ENCODE measurements around the gene TTC22.

Gene TTC22

DNA sequence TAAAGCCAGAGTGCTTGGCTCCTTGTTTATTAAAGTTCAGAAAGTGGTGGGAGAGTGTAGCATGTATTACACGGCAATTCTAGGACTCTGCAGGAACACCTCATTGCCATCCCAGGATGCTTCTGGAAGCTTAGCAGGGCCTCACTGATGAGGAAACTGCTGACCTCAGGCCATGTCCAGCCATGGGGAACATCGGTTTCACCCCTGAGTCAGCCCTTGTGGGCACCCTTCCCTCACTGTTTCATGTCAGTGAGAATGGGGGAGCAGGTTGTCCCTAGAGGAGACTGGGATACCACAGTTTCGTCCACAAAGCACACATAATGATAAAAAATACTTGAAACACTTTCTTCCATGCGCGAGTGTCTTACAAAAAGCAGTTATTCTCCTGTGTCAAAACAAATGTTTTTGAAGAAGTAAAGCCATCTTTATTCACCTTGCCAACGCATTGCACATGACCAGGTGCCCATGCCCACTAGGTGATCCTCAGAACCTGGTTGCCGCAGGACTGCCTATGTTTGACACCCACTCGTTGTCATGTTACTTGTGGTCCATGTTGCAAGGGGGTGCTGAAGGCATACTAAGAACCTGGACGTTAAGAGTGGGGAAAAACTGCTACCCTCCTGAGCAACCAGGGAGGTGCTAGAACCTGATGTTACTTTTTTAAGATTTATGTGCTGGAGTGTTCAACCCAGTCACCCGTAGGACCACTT lies 41.2 kb upstream of the TTC22 start:
- peaks cover under 1% of the 10 kb centered on the region for H3K4me1 ChIP-seq (ENCODE audit: control insufficient read depth, insufficient read depth, low read length)
- H3K9ac ChIP-seq (ENCODE audit: low read length) = no peak overlapping the region
- no peaks in the 10 kb centered on the region for H3K36me3 ChIP-seq (ENCODE audit: control insufficient read depth, insufficient read depth, low read length)

DNA sequence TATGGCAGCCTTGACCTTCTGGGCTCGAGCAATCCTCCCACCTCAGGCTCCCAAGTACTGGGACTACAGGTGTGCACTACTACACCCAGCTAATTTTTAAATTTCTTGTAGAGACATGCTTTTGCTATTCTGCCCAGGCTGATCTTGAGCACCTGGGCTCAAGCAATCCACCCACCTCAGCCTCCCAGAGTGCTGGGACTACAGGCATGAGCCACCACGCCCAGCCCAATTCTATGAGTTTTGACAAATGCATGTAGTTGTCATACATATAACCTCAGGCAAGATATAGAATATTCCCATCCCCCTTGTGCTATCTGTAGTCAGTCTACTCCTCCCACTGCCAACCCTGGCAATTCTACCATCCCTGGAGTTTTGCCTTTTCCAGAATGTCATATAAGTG lies 38.7 kb upstream of the TTC22 start:
- H3K9me3 ChIP-seq (ENCODE audit: control insufficient read depth, low read length) = no peaks in the 10 kb centered on the region
- no peak overlapping the region for H3K9ac ChIP-seq (ENCODE audit: low read length)
- H3K4me1 ChIP-seq (ENCODE audit: control insufficient read depth, insufficient read depth, low read length) = no peaks in the 10 kb centered on the region
- no peaks in the 10 kb centered on the region for H3K27me3 ChIP-seq (ENCODE audit: control insufficient read depth, insufficient read depth, low read length)
- H3K4me3 ChIP-seq (ENCODE audit: low read length) = no peak overlapping the region
- H3K36me3 ChIP-seq (ENCODE audit: control insufficient read depth, insufficient read depth, low read length) = no peaks in the 10 kb centered on the region

More for the DNA sequence above, 41.2 kb upstream of the TTC22 start:
- Histone ChIP-seq H3K4me3 (ENCODE audit: low read length) (no peak overlapping the region), H3K27me3 (ENCODE audit: control insufficient read depth, insufficient read depth, low read length) (no peaks in the 10 kb centered on the region), H3K9me3 (ENCODE audit: control insufficient read depth, low read length) (no peaks in the 10 kb centered on the region)

DNA sequence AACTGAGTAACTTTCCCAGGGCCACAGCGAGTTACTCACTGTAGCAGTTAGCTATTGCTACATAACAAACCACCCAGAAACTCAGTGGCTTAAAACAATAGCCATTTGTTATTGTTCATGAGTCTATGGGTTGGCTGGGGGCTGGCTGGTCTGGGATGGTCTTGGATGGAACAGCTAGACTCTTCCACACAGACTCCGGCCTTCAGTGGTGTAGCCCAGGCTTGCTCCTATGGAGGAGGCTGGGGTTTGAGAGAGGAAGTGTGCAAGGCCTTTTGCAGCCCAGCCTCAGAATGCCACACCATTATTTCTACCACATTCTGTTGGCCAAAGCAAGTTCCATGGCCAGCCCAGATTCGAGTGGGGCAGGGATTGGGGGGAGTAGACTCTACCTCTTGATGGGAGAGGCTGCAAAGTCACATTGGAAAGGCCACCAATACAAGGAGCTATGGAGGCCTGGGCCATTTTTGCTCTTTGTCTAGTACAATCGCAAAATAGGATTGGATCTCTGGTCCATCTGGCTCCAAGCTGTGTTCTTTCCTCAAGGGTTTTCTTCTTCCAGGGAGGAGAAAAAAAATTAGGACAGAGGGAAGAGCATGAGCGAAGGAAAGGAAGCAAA lies 37.5 kb upstream of the TTC22 start:
- Histone ChIP-seq H3K4me3 (ENCODE audit: low read length) (no peak overlapping the region), H3K9me3 (ENCODE audit: control insufficient read depth, low read length) (no peaks in the 10 kb centered on the region), H3K36me3 (ENCODE audit: control insufficient read depth, insufficient read depth, low read length) (no peaks in the 10 kb centered on the region), H3K9ac (ENCODE audit: low read length) (no peak overlapping the region), H3K4me1 (ENCODE audit: control insufficient read depth, insufficient read depth, low read length) (no peaks in the 10 kb centered on the region), H3K27me3 (ENCODE audit: control insufficient read depth, insufficient read depth, low read length) (no peaks in the 10 kb centered on the region)

DNA sequence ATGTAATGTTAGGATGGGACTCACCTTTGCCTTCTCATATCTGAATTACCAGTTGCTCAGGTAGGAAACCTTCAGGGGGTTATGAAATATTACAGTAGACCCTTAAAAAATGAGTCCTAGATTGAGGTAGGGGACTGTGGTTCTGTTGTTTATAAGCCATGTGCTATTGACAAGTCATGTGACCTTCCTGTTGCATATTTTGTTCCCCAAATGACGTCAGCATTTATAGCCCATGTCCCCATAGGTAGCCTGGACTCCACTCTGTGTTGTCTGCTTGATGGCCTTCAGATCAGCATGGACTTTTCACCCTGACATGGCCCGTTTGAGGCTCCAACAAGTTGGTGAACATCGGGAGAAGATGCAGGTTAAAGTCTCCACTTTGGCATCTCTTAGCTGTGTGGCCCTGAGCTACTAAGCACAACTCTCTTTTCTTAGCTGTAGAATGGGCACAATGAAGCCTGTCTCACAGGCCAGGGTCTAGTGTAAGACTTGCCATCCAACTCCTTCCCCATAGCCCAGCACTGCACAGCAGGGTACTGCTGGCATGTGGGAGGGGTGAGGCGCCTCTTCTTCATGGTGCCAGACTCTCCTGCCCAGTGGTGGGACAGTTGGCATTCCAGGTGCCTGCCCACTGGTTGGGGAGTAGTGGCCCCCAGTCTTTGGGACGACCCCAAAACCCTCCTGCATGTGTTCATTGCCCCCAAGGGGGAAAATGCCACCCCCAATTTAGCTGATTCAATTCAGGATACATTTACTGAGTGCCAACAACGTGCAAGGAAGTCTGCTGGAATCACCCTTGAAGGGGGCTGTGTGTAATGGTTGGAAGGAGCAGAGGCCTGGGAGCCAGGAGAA lies 36.1 kb upstream of the TTC22 start:
- no peaks in the 10 kb centered on the region for H3K9me3 ChIP-seq (ENCODE audit: control insufficient read depth, low read length)
- no peaks in the 10 kb centered on the region for H3K4me1 ChIP-seq (ENCODE audit: control insufficient read depth, insufficient read depth, low read length)
- no peak overlapping the region for H3K9ac ChIP-seq (ENCODE audit: low read length)

DNA sequence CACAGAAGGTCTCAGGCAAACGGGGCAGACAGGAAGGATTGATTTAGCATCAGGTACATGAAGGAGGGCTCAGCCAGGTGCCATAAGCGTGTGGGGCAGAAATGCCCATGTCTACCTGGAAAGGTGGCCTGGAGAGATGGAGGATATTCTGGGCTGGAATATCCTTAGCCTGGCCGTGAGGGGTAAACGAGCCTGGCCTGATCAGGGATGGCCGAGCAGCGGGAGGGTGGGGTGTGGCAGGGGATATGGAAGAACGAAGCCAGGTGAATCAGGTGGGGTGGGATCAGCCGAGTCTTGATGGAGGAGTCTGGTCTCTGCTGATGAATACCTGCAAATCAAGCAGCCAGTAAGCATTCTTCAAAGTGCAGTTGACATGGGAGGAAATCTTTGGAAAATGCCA lies 35.5 kb upstream of the TTC22 start:
- H3K36me3 ChIP-seq (ENCODE audit: control insufficient read depth, insufficient read depth, low read length) = no peaks in the 10 kb centered on the region
- no peaks in the 10 kb centered on the region for H3K9me3 ChIP-seq (ENCODE audit: control insufficient read depth, low read length)
- no peaks in the 10 kb centered on the region for H3K4me1 ChIP-seq (ENCODE audit: control insufficient read depth, insufficient read depth, low read length)
- H3K9ac ChIP-seq (ENCODE audit: low read length) = no peak overlapping the region
- H3K27me3 ChIP-seq (ENCODE audit: control insufficient read depth, insufficient read depth, low read length) = no peaks in the 10 kb centered on the region
- H3K4me3 ChIP-seq (ENCODE audit: low read length) = no peak overlapping the region

More for the DNA sequence above, 36.1 kb upstream of the TTC22 start:
- Histone ChIP-seq H3K36me3 (ENCODE audit: control insufficient read depth, insufficient read depth, low read length) (no peaks in the 10 kb centered on the region), H3K27me3 (ENCODE audit: control insufficient read depth, insufficient read depth, low read length) (no peaks in the 10 kb centered on the region), H3K4me3 (ENCODE audit: low read length) (no peak overlapping the region)

DNA sequence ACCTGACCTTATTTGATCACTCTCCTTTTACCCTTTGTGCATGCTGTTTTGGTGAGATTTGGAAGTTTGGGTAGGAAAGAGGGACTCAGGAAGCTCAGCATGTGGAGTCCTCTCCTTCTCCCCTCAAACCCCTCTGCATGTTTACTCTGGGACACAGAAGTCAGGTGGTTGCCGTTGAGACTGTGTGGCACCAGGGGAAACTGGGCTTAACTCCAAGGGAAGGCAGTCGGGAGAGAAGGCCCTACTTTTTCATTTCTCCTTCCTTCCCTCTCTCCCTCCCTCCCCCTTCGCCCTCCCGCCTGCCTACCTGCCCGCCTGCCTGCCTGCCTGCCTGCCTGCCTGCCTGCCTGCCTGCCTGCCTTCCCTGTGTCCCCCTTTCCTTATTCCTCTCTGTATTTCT lies 34.8 kb upstream of the TTC22 start:
- Histone ChIP-seq H3K9me3 (ENCODE audit: control insufficient read depth, low read length) (no peaks in the 10 kb centered on the region), H3K4me1 (ENCODE audit: control insufficient read depth, insufficient read depth, low read length) (no peaks in the 10 kb centered on the region), H3K4me3 (ENCODE audit: low read length) (no peak overlapping the region), H3K27me3 (ENCODE audit: control insufficient read depth, insufficient read depth, low read length) (no peaks in the 10 kb centered on the region), H3K9ac (ENCODE audit: low read length) (no peak overlapping the region), H3K36me3 (ENCODE audit: control insufficient read depth, insufficient read depth, low read length) (no peaks in the 10 kb centered on the region)

DNA sequence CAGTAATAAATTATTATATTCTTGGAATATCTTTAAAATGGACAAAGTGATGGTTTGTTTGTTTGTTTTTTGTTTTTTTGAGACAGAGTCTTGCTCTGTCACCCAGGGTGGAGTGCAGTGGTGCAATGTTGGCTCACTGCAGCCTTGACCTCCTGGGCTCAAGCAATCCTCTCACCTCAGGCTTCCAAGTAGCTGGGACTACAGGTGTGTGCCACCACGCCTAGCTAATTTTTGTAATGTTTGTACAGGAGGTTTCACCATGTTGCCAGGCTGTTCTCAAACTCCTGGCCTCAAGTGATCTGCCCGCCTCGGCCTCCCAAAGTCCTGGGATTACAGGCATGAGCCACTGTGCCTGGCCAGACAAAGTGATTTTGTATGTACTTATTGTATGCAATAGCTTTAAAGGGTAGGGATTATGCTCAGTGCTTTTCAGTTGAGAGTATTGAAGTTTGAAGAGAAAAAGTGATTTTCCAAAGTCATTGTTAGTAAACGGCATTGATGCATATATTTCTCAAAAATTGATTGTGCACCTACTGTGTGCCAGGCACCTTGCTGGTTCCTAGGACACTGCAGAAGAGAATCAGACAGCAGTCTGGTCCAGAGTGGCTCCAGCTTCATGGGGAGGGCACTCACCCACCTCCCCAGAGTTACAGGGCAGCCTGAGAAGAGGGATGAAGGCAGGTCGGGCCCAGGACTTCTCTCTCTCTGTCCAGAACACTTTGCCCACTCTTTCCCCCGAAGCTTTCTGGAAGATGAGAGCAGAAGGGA lies 34.2 kb upstream of the TTC22 start:
- no peaks in the 10 kb centered on the region for H3K4me1 ChIP-seq (ENCODE audit: control insufficient read depth, insufficient read depth, low read length)
- no peaks in the 10 kb centered on the region for H3K27me3 ChIP-seq (ENCODE audit: control insufficient read depth, insufficient read depth, low read length)
- H3K9ac ChIP-seq (ENCODE audit: low read length) = no peak overlapping the region
- no peaks in the 10 kb centered on the region for H3K36me3 ChIP-seq (ENCODE audit: control insufficient read depth, insufficient read depth, low read length)
- H3K4me3 ChIP-seq (ENCODE audit: low read length) = no peak overlapping the region
- no peaks in the 10 kb centered on the region for H3K9me3 ChIP-seq (ENCODE audit: control insufficient read depth, low read length)

DNA sequence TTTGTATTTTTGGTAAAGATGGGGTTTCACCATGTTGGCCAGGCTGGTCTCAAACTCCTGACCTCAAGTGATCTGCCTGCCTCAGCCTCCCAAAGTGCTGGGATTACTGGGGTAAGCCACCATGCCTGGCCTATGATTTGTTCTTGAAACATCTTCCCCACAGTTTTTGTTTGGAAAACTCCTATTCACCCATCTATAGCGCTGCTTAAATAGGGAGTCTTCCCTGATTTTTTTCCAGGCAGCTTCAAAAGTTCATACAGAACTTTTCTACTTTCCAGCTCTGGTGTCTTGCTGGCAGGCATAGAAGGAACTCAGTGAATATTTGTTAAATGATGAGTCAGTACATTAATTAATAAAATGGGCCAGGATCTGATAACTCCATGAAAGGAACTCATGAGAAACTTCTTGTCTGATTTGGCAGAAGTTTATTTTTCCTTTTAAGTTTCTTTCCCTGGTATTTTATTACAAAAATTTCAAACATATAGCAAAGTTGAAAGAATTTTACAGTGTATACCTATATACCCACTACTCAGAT lies 33.0 kb upstream of the TTC22 start:
- Histone ChIP-seq H3K27me3 (ENCODE audit: control insufficient read depth, insufficient read depth, low read length) (no peaks in the 10 kb centered on the region), H3K36me3 (ENCODE audit: control insufficient read depth, insufficient read depth, low read length) (no peaks in the 10 kb centered on the region), H3K4me3 (ENCODE audit: low read length) (no peak overlapping the region), H3K4me1 (ENCODE audit: control insufficient read depth, insufficient read depth, low read length) (no peaks in the 10 kb centered on the region), H3K9me3 (ENCODE audit: control insufficient read depth, low read length) (no peaks in the 10 kb centered on the region), H3K9ac (ENCODE audit: low read length) (no peak overlapping the region)

DNA sequence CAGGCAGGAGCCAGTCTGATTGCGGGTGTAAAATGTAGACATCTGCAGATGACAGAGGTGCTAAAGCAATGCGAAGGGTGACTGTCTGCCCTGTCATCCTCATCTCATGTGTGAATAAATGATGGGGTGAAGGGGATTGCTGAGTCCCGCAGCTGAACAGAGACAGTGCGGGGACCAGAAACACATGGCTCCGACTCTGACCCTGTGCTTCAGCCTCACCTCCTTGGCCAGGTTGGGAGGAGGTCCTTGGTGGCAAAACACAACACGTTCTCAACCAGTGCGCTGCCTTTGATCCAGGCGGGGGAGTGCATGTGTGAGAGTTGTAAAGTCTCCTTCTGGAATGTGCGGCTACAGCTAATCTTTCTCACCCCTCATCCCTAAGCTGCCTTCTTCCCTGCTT lies 32.0 kb upstream of the TTC22 start:
- H3K27me3 ChIP-seq (ENCODE audit: control insufficient read depth, insufficient read depth, low read length) = no peaks in the 10 kb centered on the region
- no peaks in the 10 kb centered on the region for H3K4me1 ChIP-seq (ENCODE audit: control insufficient read depth, insufficient read depth, low read length)
- no peaks in the 10 kb centered on the region for H3K36me3 ChIP-seq (ENCODE audit: control insufficient read depth, insufficient read depth, low read length)
- H3K9me3 ChIP-seq (ENCODE audit: control insufficient read depth, low read length) = no peaks in the 10 kb centered on the region
- H3K9ac ChIP-seq (ENCODE audit: low read length) = no peak overlapping the region
- no peak overlapping the region for H3K4me3 ChIP-seq (ENCODE audit: low read length)

DNA sequence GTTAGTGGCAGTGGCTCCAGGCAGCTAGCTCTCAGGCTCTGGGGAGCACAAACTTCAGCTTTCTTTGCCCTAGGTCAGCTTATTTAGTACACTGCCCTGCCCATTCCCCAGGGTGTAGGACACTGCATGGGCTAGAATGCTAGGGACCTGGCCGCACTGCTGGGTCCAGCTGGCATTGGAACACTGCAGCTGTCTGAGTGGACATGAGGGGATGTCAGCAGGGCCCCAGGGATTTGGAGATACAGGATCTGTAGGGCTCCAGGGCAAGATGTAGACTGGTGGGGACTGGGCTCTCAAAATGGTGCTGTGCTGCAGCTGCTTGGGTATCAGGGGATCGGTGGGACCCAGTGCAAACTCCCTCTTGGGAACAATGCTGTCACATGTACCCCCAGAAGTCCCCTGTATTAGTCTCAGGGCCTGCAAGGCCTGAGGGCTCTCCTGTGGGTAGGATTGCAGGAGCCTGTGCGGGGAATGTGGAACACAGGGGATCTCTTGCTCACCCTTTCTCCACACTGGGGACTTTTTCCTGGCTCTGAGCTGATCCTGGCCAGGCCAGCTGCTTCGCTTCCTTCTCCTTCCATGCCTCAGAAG lies 25.2 kb upstream of the TTC22 start:
- no peaks in the 10 kb centered on the region for H3K9me3 ChIP-seq (ENCODE audit: control insufficient read depth, low read length)
- H3K4me1 ChIP-seq (ENCODE audit: control insufficient read depth, insufficient read depth, low read length) = no peaks in the 10 kb centered on the region
- H3K9ac ChIP-seq (ENCODE audit: low read length) = no peak overlapping the region
- no peaks in the 10 kb centered on the region for H3K27me3 ChIP-seq (ENCODE audit: control insufficient read depth, insufficient read depth, low read length)
- H3K4me3 ChIP-seq (ENCODE audit: low read length) = no peak overlapping the region
- no peaks in the 10 kb centered on the region for H3K36me3 ChIP-seq (ENCODE audit: control insufficient read depth, insufficient read depth, low read length)

DNA sequence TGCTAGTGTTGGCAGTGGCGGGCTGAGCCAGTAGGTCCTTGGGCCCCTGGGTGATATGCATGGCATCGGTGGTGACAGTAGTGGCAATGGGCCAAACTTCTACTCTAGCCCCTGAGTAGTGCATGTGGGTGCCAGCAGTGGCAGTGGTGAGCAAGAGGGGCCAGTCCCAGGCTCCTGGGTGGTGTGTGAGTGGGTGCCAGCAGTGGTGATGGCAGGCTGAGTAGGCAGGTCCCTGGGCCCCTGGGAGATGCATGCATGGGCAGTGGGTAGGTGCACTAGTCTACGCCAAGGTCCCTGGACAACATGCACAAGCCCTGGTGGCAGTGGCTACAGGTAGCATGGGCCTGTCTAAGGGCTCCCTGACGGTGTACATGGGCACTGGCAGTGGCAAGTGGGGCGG lies 24.6 kb upstream of the TTC22 start:
- Histone ChIP-seq H3K4me3 (ENCODE audit: low read length) (no peak overlapping the region), H3K27me3 (ENCODE audit: control insufficient read depth, insufficient read depth, low read length) (no peaks in the 10 kb centered on the region), H3K9me3 (ENCODE audit: control insufficient read depth, low read length) (no peaks in the 10 kb centered on the region), H3K36me3 (ENCODE audit: control insufficient read depth, insufficient read depth, low read length) (no peaks in the 10 kb centered on the region), H3K4me1 (ENCODE audit: control insufficient read depth, insufficient read depth, low read length) (no peaks in the 10 kb centered on the region), H3K9ac (ENCODE audit: low read length) (no peak overlapping the region)
